HG02642 (cell line): ENCODE data around the gene ERCC6L.
"Not testable (repeated sequence)": the region's sequence is repeated elsewhere in the genome, so short reads cannot be mapped to it uniquely, and the experiment has no call there.

Source experiments
- ATAC-seq: cut with Tn5 transposase; IDR thresholded peaks from one replicate; pipeline ENCODE4 v1.9.1; 2021; ENCODE audit warnings: mild to moderate bottlenecking; ENCODE audit not compliant: unreplicated experiment, poor library complexity

ERCC6L gene

DNA sequence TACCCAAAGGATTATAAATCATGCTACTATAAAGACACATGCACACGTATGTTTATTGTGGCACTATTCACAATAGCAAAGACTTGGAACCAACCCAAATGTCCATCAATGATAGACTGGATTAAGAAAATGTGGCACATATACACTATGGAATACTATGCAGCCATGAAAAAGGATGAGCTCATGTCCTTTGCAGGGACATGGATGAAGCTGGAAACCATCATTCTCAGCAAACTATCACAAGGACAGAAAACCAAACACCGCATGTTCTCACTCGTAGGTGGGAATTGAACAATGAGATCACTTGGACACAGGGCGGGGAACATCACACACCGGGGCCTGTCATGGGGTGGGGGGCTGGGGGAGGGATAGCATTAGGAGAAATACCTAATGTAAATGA, 62.5 kb downstream of the ERCC6L start:
- ATAC-seq: not testable (repeated sequence)

- ATAC-seq: no peak
These were observed 69.7 kb downstream of the ERCC6L start for GRCh38 chrX:72169008-72169728.

- no peak for ATAC-seq
These were observed 73.3 kb downstream of the ERCC6L start for GRCh38 chrX:72165551-72165950.

- no peak for ATAC-seq
These were observed 79.1 kb downstream of the ERCC6L start for GRCh38 chrX:72159769-72160168.

DNA sequence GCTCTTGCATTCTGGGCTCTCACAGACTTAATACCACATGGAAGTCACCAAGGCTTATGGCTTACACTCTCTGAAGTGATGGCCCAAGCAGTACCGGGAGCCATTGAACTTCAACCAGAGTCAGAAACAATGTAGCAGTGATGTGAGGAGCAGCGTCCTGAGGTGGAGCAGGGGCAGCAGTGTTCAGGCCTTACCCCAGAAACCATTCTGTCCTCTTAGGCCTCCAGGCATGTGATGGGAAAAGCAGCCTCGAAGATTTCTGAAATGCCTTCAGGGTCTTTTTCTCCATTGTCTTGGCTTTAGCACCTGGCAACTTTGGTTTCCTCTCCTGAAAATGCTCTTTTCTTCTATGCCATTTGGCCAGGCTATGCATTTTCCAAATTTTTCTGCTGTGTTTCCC, 80.1 kb downstream of the ERCC6L start:
- no peak for ATAC-seq
